Urinary bladder (tissue), 4 donors: ENCODE measurements around the gene NEGR1. TPM values are rescaled to one million over a fixed set of nuclear protein-coding genes. Genes with fewer than 3 reads are reported as not detected.

ENCODE experiments used
- DNase-seq: peaks from one replicate; pipeline ENCODE4 v3.0.0-alpha.2; 2015; ENCODE audit errors: extremely low spot score
- H3K27ac ChIP-seq: one replicate; pipeline ENCODE4 v1.5.1; 2013; ENCODE audit warnings: low read depth, mild to moderate bottlenecking, moderate library complexity
- H3K36me3 ChIP-seq: one replicate; pipeline ENCODE4 v1.6.1; 2013; ENCODE audit warnings: mild to moderate bottlenecking, moderate library complexity; ENCODE audit not compliant: insufficient read depth
- H3K4me1 ChIP-seq: one replicate; pipeline ENCODE4 v1.6.1; 2013; ENCODE audit warnings: mild to moderate bottlenecking, moderate library complexity; ENCODE audit not compliant: insufficient read depth
- H3K4me3 ChIP-seq: one replicate; pipeline ENCODE4 v1.5.1; 2013; ENCODE audit warnings: low read depth, low read length
- WGBS: extraction: QIAGEN DNeasy Blood & Tissue Kit; methylation state at CpG from one replicate; pipeline ENCODE4 v1.1.7; 2013; 5-methylcytosine and 5-hydroxymethylcytosine counted together
- polyA plus RNA-seq: library from polyadenylated mRNA; stranded (reverse); fragments of 200-250 nt; gene quantifications from one replicate; pipeline ENCODE4 v1.2.3, GENCODE V29; 2013
- total RNA-seq: library from RNA; depleted of rRNA; stranded (reverse); fragments of >200 nt; gene quantifications from one replicate; pipeline ENCODE4 v1.2.3, GENCODE V29; 2014
- donor health status: healthy with polysubstance abuse.
- donor health status: healthy.

NEGR1 gene
- total and polyA plus RNA-seq, 2 donors, result 38.2 to 92.3 TPM

- no peaks in the 10 kb centered on the region for H3K4me1 ChIP-seq
- 87% methylated on average over 3 of the region's 3 CpGs for WGBS
- H3K27ac ChIP-seq, result no peak overlapping the region
- DNase-seq, result no peak
- no peaks in the 10 kb centered on the region for H3K36me3 ChIP-seq
- no peak overlapping the region for H3K4me3 ChIP-seq
Measured at GRCh38 chr1:71582673-71583072, 699.7 kb downstream of the NEGR1 start.

- Histone ChIP-seq H3K4me3 (no peak overlapping the region), H3K4me1 (no peaks in the 10 kb centered on the region), H3K27ac (no peak overlapping the region), H3K36me3 (no peaks in the 10 kb centered on the region)
- WGBS, result 82% methylated on average over 3 of the region's 3 CpGs
- DNase-seq, result no peak
Measured at GRCh38 chr1:71577451-71578131, 704.7 kb downstream of the NEGR1 start.

- Histone ChIP-seq H3K27ac (no peak overlapping the region), H3K4me1 (no peaks in the 10 kb centered on the region), H3K36me3 (no peaks in the 10 kb centered on the region), H3K4me3 (no peak overlapping the region)
- DNase-seq, result no peak
- WGBS, result 71% methylated on average over 3 of the region's 3 CpGs
Measured at GRCh38 chr1:71572038-71572437, 710.3 kb downstream of the NEGR1 start.

- Histone ChIP-seq H3K4me1 (no peaks in the 10 kb centered on the region), H3K36me3 (no peaks in the 10 kb centered on the region), H3K27ac (no peak overlapping the region), H3K4me3 (no peak overlapping the region)
- 73% methylated on average over 1 of the region's 1 CpG for WGBS
- no peak for DNase-seq
Measured at GRCh38 chr1:71566413-71566812, 715.9 kb downstream of the NEGR1 start.

GRCh38 chr1:71565831-71566230, 716.5 kb downstream of the NEGR1 start:
- 57% methylated on average over 3 of the region's 3 CpGs for WGBS
- DNase-seq, result no peak
- Histone ChIP-seq H3K4me1 (no peaks in the 10 kb centered on the region), H3K27ac (no peak overlapping the region), H3K36me3 (no peaks in the 10 kb centered on the region), H3K4me3 (no peak overlapping the region)

GRCh38 chr1:71565262-71565661, 717.1 kb downstream of the NEGR1 start:
- no peak for DNase-seq
- Histone ChIP-seq H3K4me3 (no peak overlapping the region), H3K36me3 (no peaks in the 10 kb centered on the region), H3K4me1 (no peaks in the 10 kb centered on the region), H3K27ac (no peak overlapping the region)

- H3K36me3 ChIP-seq, result no peaks in the 10 kb centered on the region
- DNase-seq, result no peak
- no peaks in the 10 kb centered on the region for H3K4me1 ChIP-seq
- no peak overlapping the region for H3K4me3 ChIP-seq
- no peak overlapping the region for H3K27ac ChIP-seq
- 0% methylated on average over 1 of the region's 1 CpG for WGBS
Measured at GRCh38 chr1:71562298-71562697, 720.0 kb downstream of the NEGR1 start.

GRCh38 chr1:71561729-71562128, 720.6 kb downstream of the NEGR1 start:
- WGBS, result 16% methylated on average over 2 of the region's 2 CpGs
- no peaks in the 10 kb centered on the region for H3K36me3 ChIP-seq
- no peaks in the 10 kb centered on the region for H3K4me1 ChIP-seq
- no peak for DNase-seq
- H3K4me3 ChIP-seq, result no peak overlapping the region
- H3K27ac ChIP-seq, result no peak overlapping the region

GRCh38 chr1:71561206-71561605, 721.1 kb downstream of the NEGR1 start:
- Histone ChIP-seq H3K4me3 (no peak overlapping the region), H3K36me3 (no peaks in the 10 kb centered on the region), H3K4me1 (no peaks in the 10 kb centered on the region), H3K27ac (no peak overlapping the region)
- DNase-seq, result no peak
- 33% methylated on average over 2 of the region's 2 CpGs for WGBS

GRCh38 chr1:71559880-71560279, 722.5 kb downstream of the NEGR1 start:
- Histone ChIP-seq H3K4me1 (no peaks in the 10 kb centered on the region), H3K27ac (no peak overlapping the region), H3K4me3 (no peak overlapping the region), H3K36me3 (no peaks in the 10 kb centered on the region)
- WGBS, result 53% methylated on average over 1 of the region's 1 CpG
- DNase-seq, result no peak

- H3K4me3 ChIP-seq, result no peak overlapping the region
- WGBS, result 86% methylated on average over 2 of the region's 2 CpGs
- H3K4me1 ChIP-seq, result no peaks in the 10 kb centered on the region
- DNase-seq, result no peak
- no peak overlapping the region for H3K27ac ChIP-seq
- H3K36me3 ChIP-seq, result no peaks in the 10 kb centered on the region
Measured at GRCh38 chr1:71557138-71557537, 725.2 kb downstream of the NEGR1 start.

GRCh38 chr1:71548398-71548890, 733.9 kb downstream of the NEGR1 start:
- Histone ChIP-seq H3K4me3 (no peak overlapping the region), H3K4me1 (no peaks in the 10 kb centered on the region), H3K27ac (no peak overlapping the region), H3K36me3 (no peaks in the 10 kb centered on the region)
- 88% methylated on average over 7 of the region's 7 CpGs for WGBS
- no peak for DNase-seq

GRCh38 chr1:71542155-71542554, 740.2 kb downstream of the NEGR1 start:
- 91% methylated on average over 3 of the region's 3 CpGs for WGBS
- Histone ChIP-seq H3K4me1 (no peaks in the 10 kb centered on the region), H3K4me3 (no peak overlapping the region), H3K27ac (no peak overlapping the region), H3K36me3 (no peaks in the 10 kb centered on the region)
- no peak for DNase-seq

- WGBS, result 78% methylated on average over 2 of the region's 2 CpGs
- no peak for DNase-seq
- Histone ChIP-seq H3K27ac (no peak overlapping the region), H3K4me3 (no peak overlapping the region), H3K36me3 (no peaks in the 10 kb centered on the region), H3K4me1 (no peaks in the 10 kb centered on the region)
Measured at GRCh38 chr1:71533950-71534349, 748.4 kb downstream of the NEGR1 start.

- H3K4me3 ChIP-seq, result no peak overlapping the region
- no peaks in the 10 kb centered on the region for H3K4me1 ChIP-seq
- H3K27ac ChIP-seq, result no peak overlapping the region
- 90% methylated on average over 4 of the region's 4 CpGs for WGBS
- no peak for DNase-seq
- no peaks in the 10 kb centered on the region for H3K36me3 ChIP-seq
Measured at GRCh38 chr1:71532343-71532742, 750.0 kb downstream of the NEGR1 start.
